HG03139 (cell line): ENCODE data around the gene TICAM1.
"Not testable (repeated sequence)": the region's sequence is repeated elsewhere in the genome, so short reads cannot be mapped to it uniquely, and the experiment has no call there.

Experiments used
- ATAC-seq: cut with Tn5 transposase; IDR thresholded peaks from one replicate; pipeline ENCODE4 v1.9.1; 2021; ENCODE audit not compliant: unreplicated experiment

The TICAM1 gene

GRCh38 chr19:4845975-4846374, 14.5 kb upstream of the TICAM1 start:
- ATAC-seq = not testable (repeated sequence)

DNA sequence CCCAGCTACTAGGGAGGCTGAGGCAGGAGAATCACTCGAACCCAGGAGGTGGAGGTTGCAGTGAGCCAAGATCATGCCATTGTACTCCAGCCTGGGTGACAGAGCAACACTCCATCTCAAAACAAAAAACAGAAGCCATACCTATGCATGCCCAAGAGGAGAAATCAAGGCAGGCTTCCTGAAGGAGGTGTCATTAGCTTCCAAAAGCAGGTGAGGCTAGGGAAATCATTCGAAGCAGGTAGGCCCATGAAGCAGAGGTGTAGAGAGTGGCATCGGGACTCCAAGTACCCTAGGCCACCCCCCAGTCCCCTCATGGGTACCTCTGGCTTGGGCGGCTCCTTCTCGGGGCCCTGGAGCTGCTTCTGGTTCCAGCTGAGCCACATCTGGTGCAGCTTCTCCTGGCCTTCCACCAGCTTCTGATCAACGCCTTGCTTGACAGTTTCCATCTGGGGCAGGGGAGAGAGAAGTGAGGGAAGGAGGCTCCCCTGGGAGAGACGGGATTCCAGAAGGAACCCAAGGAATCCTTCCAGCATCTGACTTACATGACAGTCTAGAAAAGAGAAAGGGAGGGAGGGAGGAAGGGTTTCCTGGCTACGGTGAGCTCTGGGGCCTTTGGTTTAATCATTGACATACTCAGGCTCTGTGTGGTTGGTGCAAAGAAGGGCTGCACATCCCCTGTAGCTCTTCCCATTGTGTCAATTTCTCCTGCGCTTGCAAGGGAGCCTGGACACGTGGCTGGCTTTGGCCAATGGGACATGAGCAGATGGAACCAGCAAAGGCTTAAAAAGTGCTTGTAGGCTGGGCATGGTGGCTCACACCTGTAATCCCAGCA, 13.1 kb upstream of the TICAM1 start:
- no peak for ATAC-seq

DNA sequence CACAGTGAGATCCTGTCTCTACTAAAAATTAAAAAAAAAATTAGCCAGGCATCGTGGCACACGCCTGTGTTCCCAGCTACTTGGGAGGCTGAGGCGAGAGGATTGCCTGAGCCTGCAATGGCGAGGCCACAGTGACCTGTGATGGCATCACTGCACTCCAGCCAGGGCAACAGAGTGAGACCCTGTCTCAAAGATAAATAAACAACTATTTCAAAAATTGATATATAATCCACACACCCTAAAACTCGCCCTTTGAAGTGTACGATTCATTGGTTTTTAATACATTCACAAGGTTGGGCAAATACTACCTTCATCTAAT, 12.1 kb upstream of the TICAM1 start:
- no peak for ATAC-seq

GRCh38 chr19:4839192-4839591, 7.7 kb upstream of the TICAM1 start:
- no peak for ATAC-seq

DNA sequence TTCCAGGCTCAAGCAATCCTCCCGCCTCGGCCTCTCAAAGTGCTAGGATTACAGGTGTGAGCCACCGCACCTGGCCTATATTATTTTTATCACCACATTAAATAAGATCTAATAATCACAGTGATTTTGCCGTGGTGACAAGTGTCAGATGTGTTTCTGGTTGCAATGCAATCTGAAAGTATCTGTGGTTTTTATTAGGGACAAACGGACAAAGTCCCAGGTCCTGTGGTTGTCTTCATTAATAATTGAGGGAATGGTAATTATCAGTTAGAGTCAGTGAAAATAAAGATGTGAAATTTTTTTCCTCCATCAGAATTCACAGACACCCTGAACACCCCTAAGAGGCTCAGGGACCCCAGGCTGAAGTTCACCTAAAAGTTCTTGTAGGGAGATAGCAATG, 1.3 kb upstream of the TICAM1 start:
- no peak for ATAC-seq

DNA sequence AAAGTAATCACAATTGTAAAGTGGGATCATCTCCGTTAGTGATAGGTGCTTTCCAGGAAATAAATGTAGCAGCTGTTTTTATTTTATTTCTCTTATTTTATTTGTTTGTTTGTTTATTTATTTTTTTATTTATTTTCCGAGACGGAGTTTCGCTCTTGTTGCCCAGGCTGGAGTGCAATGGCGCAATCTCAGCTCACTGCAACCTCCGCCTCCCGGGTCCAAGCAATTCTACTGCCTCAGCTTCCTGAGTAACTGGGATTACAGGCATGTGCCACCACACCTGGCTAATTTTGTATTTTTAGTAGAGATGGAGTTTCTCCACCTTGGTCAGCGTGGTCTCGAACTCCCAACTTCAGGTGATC, 448 bp upstream of the TICAM1 start:
- ATAC-seq = not testable (repeated sequence)

DNA sequence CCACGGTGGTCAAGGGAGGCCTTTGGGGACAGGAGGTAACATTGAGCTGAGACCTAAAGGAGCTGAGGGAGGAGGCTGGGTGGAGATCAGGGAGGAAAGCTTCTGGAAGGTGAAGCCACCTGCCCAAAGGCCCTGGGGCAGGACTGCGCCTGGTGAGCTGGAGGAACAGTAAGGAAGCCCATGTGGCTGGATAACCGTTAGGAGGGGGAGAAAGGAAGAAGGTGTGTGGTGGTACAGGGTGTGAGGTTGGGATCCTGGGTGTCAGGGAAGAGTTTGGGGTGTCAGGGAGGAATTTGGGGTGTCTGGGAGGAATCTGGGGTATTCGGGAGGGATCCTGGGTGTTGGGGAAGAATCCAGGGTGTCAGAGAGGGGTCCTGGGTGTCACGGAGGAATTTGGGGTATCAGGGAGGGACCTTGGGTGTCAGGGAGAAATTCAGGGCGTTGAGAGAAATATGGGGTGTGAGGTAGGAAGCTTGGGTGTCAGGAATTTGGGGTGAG, 695 bp downstream of the TICAM1 start:
- no peak for ATAC-seq

DNA sequence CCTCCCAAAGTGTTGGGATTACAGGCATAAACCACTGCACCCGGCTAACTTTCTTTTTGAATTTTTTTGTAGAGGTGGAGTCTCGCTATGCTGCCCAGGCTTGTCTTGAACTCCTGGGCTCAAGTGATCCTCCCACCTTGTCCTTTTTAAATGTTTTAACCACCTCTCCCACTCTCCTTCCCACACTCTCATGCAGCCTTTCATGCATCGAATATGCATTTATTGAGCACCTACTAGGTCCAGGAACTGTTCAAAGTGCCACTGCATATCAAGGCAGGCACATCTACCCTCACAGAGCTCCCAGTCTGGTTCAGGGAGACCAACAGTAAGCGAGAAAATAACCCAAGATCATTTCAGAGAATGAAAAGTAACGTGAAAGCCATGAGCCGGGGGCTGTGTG, 1.2 kb downstream of the TICAM1 start:
- ATAC-seq = no peak

DNA sequence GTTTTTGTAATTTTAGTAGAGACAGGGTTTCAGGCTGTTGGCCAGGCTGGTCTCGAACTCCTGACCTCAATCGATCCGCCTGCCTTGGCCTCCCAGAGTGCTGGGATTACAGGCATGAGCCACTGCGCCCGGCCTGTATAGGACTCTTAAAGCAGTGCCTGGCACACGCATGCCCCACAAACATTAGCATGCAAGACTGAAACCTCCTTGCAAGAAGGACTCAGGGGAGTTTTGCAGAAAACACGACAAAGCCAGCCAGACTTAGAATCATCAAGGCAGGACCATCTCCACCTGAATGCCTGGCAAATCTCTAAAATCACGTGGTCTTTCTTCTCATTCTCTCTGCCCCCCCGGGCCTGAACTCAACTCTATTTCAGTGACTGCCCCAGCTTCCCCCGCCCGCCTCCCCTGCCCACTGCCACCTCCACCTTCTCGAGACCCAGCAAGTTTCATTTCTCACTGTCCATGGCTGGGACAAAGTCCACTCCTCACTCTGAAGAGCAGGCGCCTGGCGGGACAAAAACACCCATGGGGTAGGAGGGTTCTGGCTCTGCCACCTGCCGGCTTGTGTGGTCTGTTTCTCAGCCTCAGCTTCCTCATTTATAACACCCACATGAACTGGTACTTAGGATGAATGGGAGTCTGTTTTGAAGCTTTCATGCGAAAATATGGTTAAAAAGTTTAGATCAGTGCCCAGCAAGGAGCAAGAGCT, 2.4 kb downstream of the TICAM1 start:
- ATAC-seq = no peak

DNA sequence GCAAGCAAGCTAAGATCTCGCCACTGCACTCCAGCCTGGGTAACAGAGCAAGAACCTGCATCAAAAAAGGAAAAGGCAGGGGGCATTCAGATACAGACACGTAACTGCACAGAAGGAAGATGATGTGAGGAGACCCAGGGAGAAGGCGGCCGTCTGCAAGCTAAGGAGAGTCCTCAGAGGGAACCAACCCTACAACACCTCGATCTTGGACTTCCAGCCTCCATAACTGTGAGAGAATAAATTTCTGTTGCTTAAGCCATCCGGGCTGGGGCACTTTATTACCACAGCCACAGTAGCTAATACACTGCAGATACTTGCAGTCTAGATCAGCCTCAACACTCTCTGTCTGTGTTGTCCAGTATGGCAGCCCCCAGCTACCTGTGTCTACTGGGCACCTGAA, 7.9 kb downstream of the TICAM1 start:
- ATAC-seq = no peak

GRCh38 chr19:4822354-4822753, 9.2 kb downstream of the TICAM1 start:
- ATAC-seq = not testable (repeated sequence)

GRCh38 chr19:4821265-4821664, 10.2 kb downstream of the TICAM1 start:
- no peak for ATAC-seq

DNA sequence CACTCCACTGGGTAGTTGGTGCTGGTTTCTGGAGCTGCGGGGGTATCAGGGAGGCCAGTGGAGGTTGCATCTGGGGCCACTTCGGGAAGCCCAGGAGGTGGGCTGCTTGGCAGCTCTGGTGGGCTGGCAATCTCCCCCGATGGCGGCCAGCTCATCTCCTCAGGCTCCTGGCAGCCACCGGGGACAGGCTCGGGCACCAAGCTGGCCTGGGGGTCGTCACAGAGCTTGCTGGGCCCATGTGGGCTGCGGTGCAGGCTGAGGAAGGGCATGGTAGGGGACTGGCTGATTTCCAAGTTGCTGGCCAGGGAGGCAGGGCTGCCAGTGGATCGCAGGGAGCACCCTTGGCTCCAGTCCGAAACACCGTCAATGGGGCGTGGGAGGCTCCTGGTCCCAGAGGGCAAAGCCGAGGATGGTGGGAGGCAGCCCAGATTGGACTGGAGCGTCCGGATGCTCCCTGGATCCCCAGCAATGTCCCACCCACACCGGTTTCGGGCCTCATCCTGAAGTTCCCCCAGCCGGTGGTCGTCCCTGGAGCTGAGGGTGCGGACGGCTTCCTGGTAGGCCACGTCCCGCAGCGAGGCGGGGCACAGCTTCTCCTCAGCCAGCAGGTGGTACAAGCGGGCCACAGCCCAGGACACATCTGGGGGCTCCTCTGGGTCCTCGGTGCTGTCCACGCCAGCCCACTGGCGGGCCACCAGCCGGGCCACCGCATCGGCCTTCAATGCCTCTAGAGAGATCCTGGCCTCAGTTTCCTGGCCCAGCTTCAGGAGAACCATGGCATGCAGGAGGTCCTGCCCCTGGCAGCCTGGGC, 13.8 kb downstream of the TICAM1 start:
- ATAC-seq = no peak

DNA sequence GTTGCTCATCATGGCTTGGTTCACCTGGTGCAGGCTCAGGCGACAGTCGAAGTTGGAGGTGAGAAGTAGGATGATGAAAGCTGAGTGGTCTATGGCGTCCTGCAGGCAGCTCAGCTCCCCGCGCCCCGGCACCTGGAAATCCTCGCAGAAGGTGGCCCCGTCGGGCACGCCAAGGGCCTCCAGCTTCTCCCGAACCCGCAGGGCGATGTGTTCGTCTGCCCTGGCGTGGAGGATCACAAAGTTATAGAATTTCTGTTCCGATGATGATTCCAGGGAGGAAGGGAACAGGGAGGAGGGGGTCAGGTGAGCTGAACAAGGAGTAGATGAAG, 14.6 kb downstream of the TICAM1 start:
- ATAC-seq = no peak

DNA sequence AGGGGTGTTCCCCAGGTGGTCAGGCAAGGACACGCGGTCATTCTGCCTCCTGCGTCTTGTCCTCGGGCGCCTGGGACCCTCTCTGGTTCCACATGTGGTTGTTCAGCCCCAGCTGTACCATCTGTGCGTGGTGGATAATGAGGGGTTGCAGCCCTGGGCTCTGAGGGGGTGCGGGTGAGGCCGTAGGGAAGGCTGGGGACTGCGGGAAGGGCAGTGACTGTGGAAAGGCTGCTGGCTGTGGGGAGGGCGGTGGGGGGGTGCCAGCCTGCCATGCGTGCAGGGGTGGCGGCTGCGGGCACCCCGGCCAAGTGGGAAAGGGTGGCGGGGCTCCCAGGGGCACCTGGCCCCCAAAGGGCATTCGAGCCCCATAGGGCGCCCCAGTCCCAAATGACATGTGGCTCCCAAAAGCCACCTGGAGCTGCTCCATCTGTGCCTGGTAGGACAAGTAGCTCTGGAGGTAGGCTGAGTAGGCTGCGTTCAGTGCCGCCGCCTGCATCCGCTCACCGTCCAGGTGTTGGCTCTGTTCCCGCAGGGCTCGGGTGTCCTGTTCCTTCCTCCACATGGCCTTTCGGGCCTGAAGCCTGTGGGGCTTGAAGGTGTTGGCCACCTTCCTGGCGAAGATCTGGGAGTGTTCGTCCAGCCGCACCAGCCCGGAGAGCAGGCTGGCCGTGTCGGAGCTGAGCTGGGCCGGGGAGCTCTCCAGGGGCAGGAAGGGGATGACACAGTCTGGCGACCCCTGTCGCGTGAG, 15.1 kb downstream of the TICAM1 start:
- no peak for ATAC-seq

- ATAC-seq = peak; percentile 67
Measured at GRCh38 chr19:4815426-4816201, 15.9 kb downstream of the TICAM1 start.

DNA sequence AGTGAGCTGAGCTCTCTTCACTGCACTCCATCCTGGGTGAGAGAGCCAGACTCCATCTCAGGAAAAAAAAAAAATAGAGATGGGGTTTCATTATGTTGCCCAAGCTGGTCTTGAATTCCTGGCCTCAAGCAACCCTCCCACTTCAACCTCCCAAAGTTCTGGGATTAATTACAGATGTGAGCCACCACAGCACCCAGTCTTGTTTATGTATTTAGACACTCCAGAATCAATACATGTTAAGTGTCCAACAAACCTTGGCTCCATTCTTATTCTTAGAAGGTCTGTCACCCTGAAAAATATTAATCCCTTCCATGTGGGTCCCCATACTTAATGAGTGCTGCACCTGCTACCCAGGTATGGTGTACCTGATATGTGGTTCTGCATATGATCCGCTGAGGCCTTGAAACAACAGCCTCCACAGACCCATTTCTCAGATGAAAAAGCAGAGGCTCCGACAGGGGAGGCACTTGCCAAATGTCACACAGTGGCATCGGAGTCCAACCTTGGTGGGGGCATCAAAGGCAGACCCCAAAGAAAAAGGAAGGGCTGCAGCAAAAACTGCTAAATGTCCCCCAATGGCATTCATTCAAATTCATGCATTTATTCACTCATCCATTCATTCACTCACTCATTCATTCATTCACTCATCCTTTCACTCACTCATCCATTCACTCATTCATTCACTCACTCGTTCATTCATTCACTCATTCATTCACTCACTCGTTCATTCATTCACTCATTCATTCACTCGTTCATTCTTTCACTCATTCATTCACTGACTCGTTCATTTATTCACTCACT, 16.7 kb downstream of the TICAM1 start:
- ATAC-seq = no peak

DNA sequence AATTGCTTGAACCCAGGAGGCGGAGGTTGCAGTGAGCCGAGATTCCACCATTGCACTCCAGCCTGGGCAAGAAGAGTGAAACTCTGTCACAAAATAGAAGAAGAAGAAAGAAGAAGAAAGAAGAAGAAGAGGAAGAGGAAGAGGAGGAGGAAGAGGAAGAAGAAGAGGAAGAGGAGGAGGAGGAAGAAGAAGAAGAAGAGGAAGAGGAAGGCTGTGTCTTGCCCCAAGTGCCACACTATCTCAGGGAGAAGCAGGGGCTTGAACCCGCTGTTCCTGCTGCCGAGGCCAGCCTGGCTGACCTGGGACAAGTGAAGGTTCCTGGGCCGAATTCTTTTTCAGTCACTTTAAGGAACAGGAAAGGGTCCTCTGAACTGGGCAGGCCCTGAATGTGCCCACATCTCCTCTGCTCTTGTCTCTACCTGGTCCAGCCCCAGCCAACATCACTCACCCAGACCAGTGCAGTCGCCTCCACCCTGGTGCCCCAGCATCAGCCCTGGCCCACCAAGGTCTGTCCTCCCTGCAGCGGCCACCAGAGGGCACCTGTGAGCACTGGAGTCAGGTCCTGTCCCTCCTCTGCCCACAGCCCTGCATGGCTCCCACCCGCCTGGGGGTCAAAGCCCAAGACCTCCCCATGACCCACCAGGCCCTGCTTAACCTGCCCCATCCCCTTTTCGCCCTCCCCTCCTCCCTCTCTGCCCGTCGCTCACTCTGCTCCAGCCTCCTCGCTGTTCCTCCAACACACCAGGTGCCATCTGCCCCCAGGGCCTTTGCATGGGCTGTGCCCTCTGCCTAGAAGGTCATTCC, 20.0 kb downstream of the TICAM1 start:
- no peak for ATAC-seq

DNA sequence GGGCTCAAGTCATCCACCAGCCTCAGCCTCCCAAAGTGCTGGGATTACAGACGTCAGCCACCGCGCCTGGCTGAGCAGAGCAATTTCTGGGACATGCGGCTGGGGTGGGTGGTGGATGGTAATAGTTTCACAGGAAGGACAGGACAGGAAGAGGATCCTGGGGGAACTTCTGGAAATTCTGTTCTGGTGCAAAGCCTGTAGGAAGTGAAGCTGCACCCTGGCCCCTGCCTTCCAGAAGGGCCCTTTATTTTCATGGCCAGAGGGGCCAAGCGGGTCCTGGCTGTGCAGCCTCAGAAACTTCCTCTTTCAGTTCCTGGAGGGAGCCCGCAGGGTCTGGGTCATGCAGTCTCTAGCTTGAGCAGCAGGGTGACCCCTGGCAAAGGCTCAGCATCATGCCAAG, 24.3 kb downstream of the TICAM1 start:
- no peak for ATAC-seq
